ENCODE measurements around the gene BCL7C.

DNA sequence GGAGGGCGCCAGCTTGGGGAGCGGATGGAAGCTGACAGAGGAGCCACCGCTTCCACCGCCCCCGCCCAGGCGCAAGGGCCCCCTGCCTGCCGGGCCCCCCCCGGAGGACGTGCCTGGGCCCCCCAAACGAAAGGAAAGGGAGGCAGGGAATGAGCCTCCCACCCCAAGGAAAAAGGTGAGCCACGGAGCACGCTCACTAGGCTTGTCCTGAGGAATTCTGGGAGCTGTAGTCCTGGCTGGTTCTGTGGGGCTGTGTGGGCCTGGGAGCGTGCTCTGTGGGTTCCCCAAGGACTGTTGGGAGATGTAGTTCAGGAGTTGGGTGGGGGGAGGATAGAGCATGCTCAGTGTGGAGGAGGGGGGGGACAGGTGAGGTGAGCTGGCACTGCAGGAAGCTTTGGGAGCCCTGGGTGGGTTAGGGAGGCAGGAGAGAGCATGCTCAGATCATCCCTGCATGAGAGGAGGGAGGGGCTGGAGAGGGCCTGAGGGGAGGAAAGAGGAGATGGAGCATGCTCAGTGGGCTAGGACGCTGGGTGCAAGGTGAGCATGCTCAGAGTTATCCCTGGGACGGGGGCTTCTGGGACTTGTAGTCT, 34.0 kb upstream of the BCL7C start:
- TF ChIP-seq EP300 (conservative IDR thresholded peaks at IDR 0.05; ENCODE audit: poor library complexity, severe bottlenecking) (no peak), CTCF (IDR thresholded peaks at IDR 0.05; ENCODE audit: poor library complexity, severe bottlenecking) (no peak)

Measured in neural cell (in vitro differentiated cells).